Neural cell (in vitro differentiated cells): ENCODE measurements around the gene PSMB7. TPM values are rescaled to one million over a fixed set of nuclear protein-coding genes. Genes with fewer than 3 reads are reported as not detected.

Source experiments
- H2AFZ ChIP-seq: fragments of 200-600, 300-800 bp; sonication (generic), shearing (Covaris generic); 2 replicates; pipeline ENCODE4 v1.6.0; 2014; ENCODE audit warnings: low read depth, mild to moderate bottlenecking, antibody characterized with exemption, low read length, moderate library complexity
- H3F3A ChIP-seq: fragments of 200-600 bp; shearing (Covaris generic); 2 replicates; pipeline ENCODE4 v1.6.1; 2016; ENCODE audit warnings: mild to moderate bottlenecking, moderate library complexity, mixed read lengths, antibody characterized with exemption, low read length; ENCODE audit not compliant: insufficient read depth, poor library complexity, severe bottlenecking
- H3K27ac ChIP-seq: fragments of 200-600, 300-800 bp; sonication (generic), shearing (Covaris generic); 2 replicates; pipeline ENCODE4 v1.5.1; 2014; ENCODE audit warnings: mild to moderate bottlenecking, low read length, moderate library complexity
- H3K27me3 ChIP-seq: fragments of 300-800, 200-600 bp; sonication (generic), shearing (Covaris generic); 2 replicates; pipeline ENCODE4 v1.6.0; 2014; ENCODE audit warnings: mild to moderate bottlenecking, low read depth, low read length, moderate library complexity; ENCODE audit not compliant: insufficient read depth
- H3K36me3 ChIP-seq: fragments of 300-800, 200-600 bp; sonication (generic), shearing (Covaris generic); 2 replicates; pipeline ENCODE4 v1.5.1; 2014; ENCODE audit warnings: mild to moderate bottlenecking, antibody characterized with exemption, low read length, moderate library complexity; ENCODE audit not compliant: insufficient read depth
- H3K4me2 ChIP-seq: fragments of 300-800, 200-600 bp; sonication (generic), shearing (Covaris generic); 2 replicates; pipeline ENCODE4 v1.6.0; 2014; ENCODE audit warnings: mild to moderate bottlenecking, low read length
- H3K4me3 ChIP-seq: fragments of 300-800, 200-600 bp; sonication (generic), shearing (Covaris generic); 2 replicates; pipeline ENCODE4 v1.5.1; 2014; ENCODE audit warnings: mild to moderate bottlenecking, low read length, moderate library complexity
- H3K79me2 ChIP-seq: fragments of 200-600 bp; shearing (Covaris generic); replicated peaks from 2 replicates; pipeline ENCODE4 v1.6.0; 2014; ENCODE audit warnings: mild to moderate bottlenecking, low read length, moderate library complexity; ENCODE audit not compliant: insufficient read depth
- H3K9ac ChIP-seq: fragments of 300-800, 200-600 bp; sonication (generic), shearing (Covaris generic); 2 replicates; pipeline ENCODE4 v1.6.1; 2016; ENCODE audit warnings: mild to moderate bottlenecking, low read length, mixed read lengths
- H3K9me2 ChIP-seq: fragments of 200-600 bp; shearing (Covaris generic); 2 replicates; pipeline ENCODE4 v1.6.1; 2016; ENCODE audit warnings: mild to moderate bottlenecking, low read length, mixed read lengths; ENCODE audit not compliant: insufficient read depth
- H3K9me3 ChIP-seq: fragments of 200-600, 300-800 bp; sonication (generic), shearing (Covaris generic); 2 replicates; pipeline ENCODE4 v1.6.1; 2016; ENCODE audit warnings: mild to moderate bottlenecking, mixed run types, low read length, moderate library complexity, mixed read lengths
- H4K20me1 ChIP-seq: fragments of 200-600 bp; shearing (Covaris generic); 2 replicates; pipeline ENCODE4 v1.6.1; 2016; ENCODE audit warnings: mild to moderate bottlenecking, mixed run types; ENCODE audit not compliant: insufficient read depth
- EP300 ChIP-seq: fragments of 450-650 bp; conservative IDR thresholded peaks from 2 replicates; pipeline ENCODE4 v1.6.1; 2014; ENCODE audit warnings: antibody characterized with exemption, mild to moderate bottlenecking, moderate library complexity; ENCODE audit not compliant: poor library complexity, severe bottlenecking
- EZH2 ChIP-seq: fragments of 200-600, 300-800 bp; shearing (Covaris generic), sonication (generic); IDR thresholded peaks from 2 replicates; pipeline ENCODE4 v1.6.1; 2014; ENCODE audit warnings: antibody characterized with exemption, low read length, borderline replicate concordance, mild to moderate bottlenecking; ENCODE audit not compliant: insufficient read depth, poor library complexity, severe bottlenecking
- MXI1 ChIP-seq: fragments of 450-650 bp; conservative IDR thresholded peaks from 2 replicates; pipeline ENCODE4 v1.6.1; 2014; ENCODE audit warnings: antibody characterized with exemption, mild to moderate bottlenecking; ENCODE audit not compliant: poor library complexity, severe bottlenecking
- POLR2AphosphoS5 ChIP-seq: IDR thresholded peaks from 2 replicates; pipeline ENCODE4 v1.6.1; 2012
- RAD21 ChIP-seq: fragments of 450-650 bp; conservative IDR thresholded peaks from 2 replicates; pipeline ENCODE4 v1.6.1; 2014; ENCODE audit warnings: antibody characterized with exemption, mild to moderate bottlenecking, moderate library complexity
- SMC3 ChIP-seq: fragments of 450-650 bp; conservative IDR thresholded peaks from 2 replicates; pipeline ENCODE4 v1.6.1; 2014; ENCODE audit warnings: antibody characterized with exemption, mild to moderate bottlenecking, moderate library complexity; ENCODE audit not compliant: poor library complexity
- TAF1 ChIP-seq: IDR thresholded peaks from 2 replicates; pipeline ENCODE4 v1.6.1; 2012; ENCODE audit warnings: low read depth
- polyA minus RNA-seq: library from RNA; depleted of rRNA, polyadenylated mRNA; stranded (reverse); fragments of >200 nt; gene quantifications from 2 replicates; pipeline ENCODE4 v1.2.3, GENCODE V29; 2014
- polyA plus RNA-seq: library from polyadenylated mRNA; depleted of rRNA; stranded (reverse); fragments of >200 nt; gene quantifications from 2 replicates; pipeline ENCODE4 v1.2.3, GENCODE V29; 2014
- TF ChIP-seq, protein P1 (sequence below): fragments of 450-650 bp; IDR thresholded peaks from 2 replicates; pipeline ENCODE4 v1.5.1; 2014; ENCODE audit warnings: antibody characterized with exemption, mild to moderate bottlenecking, moderate library complexity; ENCODE audit not compliant: poor library complexity, severe bottlenecking
- TF ChIP-seq, protein P2 (sequence below): IDR thresholded peaks from 2 replicates; pipeline ENCODE4 v1.6.1; 2012; ENCODE audit warnings: borderline replicate concordance

The PSMB7 gene
- 363 and 388 TPM in 2 replicates for polyA plus RNA-seq
- polyA minus RNA-seq: 192 and 198 TPM in 2 replicates

DNA sequence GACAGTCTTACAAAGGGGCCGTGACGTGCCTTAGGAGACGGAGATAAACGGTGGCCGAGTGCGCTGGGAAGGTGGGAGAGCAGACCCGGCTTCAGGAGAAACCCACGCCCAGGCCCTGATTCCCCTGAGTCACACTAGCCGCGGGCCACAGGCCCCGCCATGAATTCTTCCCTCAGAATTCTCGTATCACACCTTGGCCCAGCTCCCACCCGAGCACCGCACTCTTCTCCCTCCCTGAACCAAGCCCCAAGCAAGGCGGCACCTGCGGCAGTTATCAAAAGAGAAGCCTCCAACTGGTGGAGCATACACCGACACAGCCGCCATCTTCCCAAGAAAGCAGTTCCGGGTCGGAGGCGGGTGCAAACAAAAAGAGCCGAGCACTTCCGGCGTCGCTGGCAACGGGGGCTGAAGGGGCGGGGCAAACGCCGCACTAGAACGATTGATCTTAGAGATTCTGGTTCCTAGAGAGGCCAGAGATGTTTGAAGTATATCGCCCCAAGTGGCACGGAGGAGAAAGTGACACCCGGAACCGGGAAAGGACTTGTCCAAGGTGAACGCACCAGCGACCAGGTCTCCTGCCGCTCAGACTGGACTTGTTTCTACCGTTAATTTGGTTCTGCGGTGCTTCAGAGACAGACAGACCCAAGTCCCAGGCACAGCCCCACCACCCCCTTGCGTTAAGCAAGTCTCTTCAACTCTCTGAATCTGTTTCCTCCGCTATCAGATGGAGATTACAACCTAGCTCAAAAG, at the start of gene PSMB7:
Gene PSMB7 (minus strand): TSS at position 341 of the 750 bp plus-strand sequence. CDS start 17 bp downstream, at position 324.
- Histone ChIP-seq H3K27ac (peak within 1 kb of the TSS; percentile 65), H3K27me3 (no peaks in the 10 kb centered on the region), H3K79me2 (peaks cover 18% of the 10 kb centered on the region), H3F3A (no peaks in the 10 kb centered on the region), H2AFZ (peak within 1 kb of the TSS; percentile 46), H3K4me2 (peak within 1 kb of the TSS; percentile 97), H3K9ac (peak within 1 kb of the TSS; percentile 81), H3K4me3 (peak within 1 kb of the TSS; percentile 77), H3K9me3 (no peaks in the 10 kb centered on the region), H3K36me3 (peaks cover 10% of the 10 kb centered on the region), H3K9me2 (no peaks in the 10 kb centered on the region), H4K20me1 (no peaks in the 10 kb centered on the region)
- peak; percentile 40 for TF ChIP-seq RAD21
- peak; percentile 97 for TF ChIP-seq POLR2AphosphoS5
- TF ChIP-seq, protein P1, sequence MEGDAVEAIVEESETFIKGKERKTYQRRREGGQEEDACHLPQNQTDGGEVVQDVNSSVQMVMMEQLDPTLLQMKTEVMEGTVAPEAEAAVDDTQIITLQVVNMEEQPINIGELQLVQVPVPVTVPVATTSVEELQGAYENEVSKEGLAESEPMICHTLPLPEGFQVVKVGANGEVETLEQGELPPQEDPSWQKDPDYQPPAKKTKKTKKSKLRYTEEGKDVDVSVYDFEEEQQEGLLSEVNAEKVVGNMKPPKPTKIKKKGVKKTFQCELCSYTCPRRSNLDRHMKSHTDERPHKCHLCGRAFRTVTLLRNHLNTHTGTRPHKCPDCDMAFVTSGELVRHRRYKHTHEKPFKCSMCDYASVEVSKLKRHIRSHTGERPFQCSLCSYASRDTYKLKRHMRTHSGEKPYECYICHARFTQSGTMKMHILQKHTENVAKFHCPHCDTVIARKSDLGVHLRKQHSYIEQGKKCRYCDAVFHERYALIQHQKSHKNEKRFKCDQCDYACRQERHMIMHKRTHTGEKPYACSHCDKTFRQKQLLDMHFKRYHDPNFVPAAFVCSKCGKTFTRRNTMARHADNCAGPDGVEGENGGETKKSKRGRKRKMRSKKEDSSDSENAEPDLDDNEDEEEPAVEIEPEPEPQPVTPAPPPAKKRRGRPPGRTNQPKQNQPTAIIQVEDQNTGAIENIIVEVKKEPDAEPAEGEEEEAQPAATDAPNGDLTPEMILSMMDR: peak; percentile 97
- TF ChIP-seq, protein P2, sequence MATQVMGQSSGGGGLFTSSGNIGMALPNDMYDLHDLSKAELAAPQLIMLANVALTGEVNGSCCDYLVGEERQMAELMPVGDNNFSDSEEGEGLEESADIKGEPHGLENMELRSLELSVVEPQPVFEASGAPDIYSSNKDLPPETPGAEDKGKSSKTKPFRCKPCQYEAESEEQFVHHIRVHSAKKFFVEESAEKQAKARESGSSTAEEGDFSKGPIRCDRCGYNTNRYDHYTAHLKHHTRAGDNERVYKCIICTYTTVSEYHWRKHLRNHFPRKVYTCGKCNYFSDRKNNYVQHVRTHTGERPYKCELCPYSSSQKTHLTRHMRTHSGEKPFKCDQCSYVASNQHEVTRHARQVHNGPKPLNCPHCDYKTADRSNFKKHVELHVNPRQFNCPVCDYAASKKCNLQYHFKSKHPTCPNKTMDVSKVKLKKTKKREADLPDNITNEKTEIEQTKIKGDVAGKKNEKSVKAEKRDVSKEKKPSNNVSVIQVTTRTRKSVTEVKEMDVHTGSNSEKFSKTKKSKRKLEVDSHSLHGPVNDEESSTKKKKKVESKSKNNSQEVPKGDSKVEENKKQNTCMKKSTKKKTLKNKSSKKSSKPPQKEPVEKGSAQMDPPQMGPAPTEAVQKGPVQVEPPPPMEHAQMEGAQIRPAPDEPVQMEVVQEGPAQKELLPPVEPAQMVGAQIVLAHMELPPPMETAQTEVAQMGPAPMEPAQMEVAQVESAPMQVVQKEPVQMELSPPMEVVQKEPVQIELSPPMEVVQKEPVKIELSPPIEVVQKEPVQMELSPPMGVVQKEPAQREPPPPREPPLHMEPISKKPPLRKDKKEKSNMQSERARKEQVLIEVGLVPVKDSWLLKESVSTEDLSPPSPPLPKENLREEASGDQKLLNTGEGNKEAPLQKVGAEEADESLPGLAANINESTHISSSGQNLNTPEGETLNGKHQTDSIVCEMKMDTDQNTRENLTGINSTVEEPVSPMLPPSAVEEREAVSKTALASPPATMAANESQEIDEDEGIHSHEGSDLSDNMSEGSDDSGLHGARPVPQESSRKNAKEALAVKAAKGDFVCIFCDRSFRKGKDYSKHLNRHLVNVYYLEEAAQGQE: peak; percentile 86
- TF ChIP-seq TAF1: no peak
- TF ChIP-seq EP300: peak; percentile 69
- no peak for TF ChIP-seq EZH2
- TF ChIP-seq MXI1: peak; percentile 91
- peak; percentile 43 for TF ChIP-seq SMC3

DNA sequence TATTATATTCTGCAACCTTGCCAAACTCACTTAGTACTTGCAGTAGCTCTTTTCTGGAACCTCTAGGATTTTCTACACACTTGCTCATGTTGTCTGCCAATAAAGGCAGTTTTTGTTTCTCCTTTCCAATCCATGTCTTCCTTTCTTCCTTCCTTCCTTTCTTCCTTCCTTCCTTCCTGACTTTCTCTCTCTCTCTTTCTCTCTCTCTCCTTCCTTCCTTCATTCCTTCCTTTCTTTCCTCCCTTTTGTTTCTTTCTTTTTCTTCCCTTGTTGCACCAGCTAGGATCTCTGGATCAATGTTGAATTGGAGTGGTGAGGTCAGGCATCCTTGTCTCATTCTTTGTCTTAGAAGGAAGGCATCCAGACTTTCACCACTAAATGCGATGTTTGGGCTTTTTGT, 47.5 kb upstream of the PSMB7 start:
- Histone ChIP-seq H3K9ac (no peak overlapping the region), H2AFZ (no peak overlapping the region), H3K4me3 (no peak overlapping the region), H3K79me2 (no peaks in the 10 kb centered on the region), H3K9me2 (no peaks in the 10 kb centered on the region), H3K36me3 (no peaks in the 10 kb centered on the region), H3K27ac (no peak overlapping the region), H3K27me3 (no peaks in the 10 kb centered on the region), H3F3A (no peaks in the 10 kb centered on the region), H4K20me1 (no peaks in the 10 kb centered on the region), H3K9me3 (no peaks in the 10 kb centered on the region), H3K4me2 (no peak overlapping the region)
- TF ChIP-seq POLR2AphosphoS5 (no peak), RAD21 (no peak), EP300 (no peak), SMC3 (no peak), EZH2 (no peak), MXI1 (no peak), TAF1 (no peak)
- TF ChIP-seq, protein P2: no peak
- TF ChIP-seq, protein P1: no peak
